ENCODE data around the gene CDH23.

Gene CDH23

GRCh38 chr10:71777213-71777985 is 380.7 kb downstream of the CDH23 start:
- DNase-seq (ENCODE audit: low read depth), result no peak

DNA sequence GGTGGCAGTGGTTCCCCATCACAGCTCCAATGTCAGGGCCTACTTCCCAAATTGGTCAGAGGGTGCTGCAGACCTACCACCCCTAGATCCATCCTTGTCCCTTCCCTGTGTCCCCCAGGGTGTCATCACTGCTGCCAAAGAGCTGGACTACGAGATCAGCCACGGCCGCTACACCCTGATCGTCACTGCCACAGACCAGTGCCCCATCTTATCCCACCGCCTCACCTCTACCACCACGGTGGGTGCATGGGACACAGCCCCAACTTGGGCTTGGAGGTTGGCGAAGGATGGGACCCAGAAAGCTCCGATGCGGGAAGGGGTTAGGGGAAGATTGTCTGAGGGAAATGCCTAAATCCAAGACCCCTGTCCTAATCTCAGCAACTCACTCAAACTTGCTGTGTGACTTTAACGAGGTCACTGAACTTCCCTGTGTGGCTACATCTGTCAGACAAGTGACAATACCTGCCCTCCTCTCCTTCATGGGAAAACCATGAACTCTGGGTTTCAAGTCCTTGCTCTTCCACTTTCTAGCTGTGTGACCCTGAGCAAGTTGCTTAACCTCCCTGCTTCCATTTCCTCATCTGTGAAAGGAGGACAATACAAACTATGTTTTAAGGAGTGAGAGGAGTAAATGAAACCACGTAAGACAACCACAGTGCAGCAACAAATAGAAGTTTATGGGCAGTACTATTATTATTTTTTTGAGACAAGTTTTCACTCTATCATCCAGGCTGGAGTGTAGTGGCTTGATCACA is 381.5 kb downstream of the CDH23 start:
- no peak for DNase-seq (ENCODE audit: low read depth)

DNA sequence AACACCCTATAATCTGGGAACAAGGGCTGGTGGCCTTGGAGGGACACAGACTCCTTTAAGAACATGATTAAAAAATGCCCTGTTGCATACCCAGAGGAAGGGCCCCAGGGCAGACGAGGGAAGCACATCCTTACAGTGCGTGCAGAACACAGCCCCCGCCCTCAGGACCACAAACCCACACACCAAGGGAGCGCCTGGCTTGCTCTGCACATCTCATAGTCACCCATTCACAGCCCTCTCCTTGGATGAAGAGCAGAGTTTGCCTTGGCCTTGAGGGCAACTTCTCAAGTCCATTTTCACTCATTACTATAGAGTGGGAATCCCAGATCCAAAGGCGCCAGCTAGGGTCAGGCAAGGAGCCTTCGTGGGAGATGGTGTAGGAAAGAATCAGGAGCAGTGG is 382.9 kb downstream of the CDH23 start:
- DNase-seq (ENCODE audit: low read depth), result no peak

GRCh38 chr10:71780156-71780555 is 383.4 kb downstream of the CDH23 start:
- no peak for DNase-seq (ENCODE audit: low read depth)

GRCh38 chr10:71780719-71781118 is 384.0 kb downstream of the CDH23 start:
- DNase-seq (ENCODE audit: low read depth), result no peak

DNA sequence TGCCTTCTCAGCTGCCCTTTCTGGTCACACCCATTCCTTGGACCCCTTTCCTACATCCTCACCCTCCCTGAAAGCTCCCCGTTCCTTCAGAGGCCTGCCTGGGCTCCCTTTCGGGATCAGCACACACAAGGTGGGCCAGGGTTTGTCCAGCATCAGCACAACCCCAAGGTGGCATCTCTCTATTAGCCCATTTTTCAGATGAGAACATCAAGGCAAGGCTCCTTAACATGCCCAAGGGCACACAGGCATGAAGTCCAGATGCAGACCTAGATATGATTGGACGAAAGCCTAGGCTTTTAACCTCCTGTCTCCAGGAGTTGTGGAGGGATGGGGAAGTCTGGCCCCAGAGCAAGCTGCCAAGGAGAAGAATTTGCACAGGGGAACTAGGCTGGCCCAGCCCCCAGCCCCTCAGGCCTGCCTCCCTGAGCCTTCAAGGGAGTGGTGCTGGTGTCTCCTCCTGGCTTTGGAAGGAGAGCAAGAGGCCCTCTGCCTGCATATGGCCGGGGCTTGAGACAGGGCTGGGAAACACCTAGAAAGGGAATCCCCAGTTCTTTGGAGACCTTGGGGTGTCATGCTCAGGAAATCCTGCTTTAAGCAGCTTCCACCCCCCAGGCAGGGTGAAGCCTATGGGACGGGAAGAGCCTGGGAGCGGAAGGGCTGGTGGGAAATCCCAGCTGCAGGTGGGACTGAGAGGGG is 385.6 kb downstream of the CDH23 start:
- no peak for DNase-seq (ENCODE audit: low read depth)

GRCh38 chr10:71782917-71783490 is 386.3 kb downstream of the CDH23 start:
- DNase-seq (ENCODE audit: low read depth), result no peak

- no peak for DNase-seq (ENCODE audit: low read depth)
These were observed 387.4 kb downstream of the CDH23 start for GRCh38 chr10:71783917-71784678.

- DNase-seq (ENCODE audit: low read depth), result no peak
These were observed 388.1 kb downstream of the CDH23 start for GRCh38 chr10:71784679-71785272.

- no peak for DNase-seq (ENCODE audit: low read depth)
These were observed 392.2 kb downstream of the CDH23 start for GRCh38 chr10:71788954-71789353.

- DNase-seq (ENCODE audit: low read depth), result no peak
These were observed 393.2 kb downstream of the CDH23 start for GRCh38 chr10:71789871-71790270.

GRCh38 chr10:71790749-71791440 is 394.2 kb downstream of the CDH23 start:
- no peak for DNase-seq (ENCODE audit: low read depth)

GRCh38 chr10:71795248-71795647 is 398.5 kb downstream of the CDH23 start:
- no peak for DNase-seq (ENCODE audit: low read depth)

GRCh38 chr10:71796749-71797405 is 400.2 kb downstream of the CDH23 start:
- DNase-seq (ENCODE audit: low read depth), result no peak

- no peak for DNase-seq (ENCODE audit: low read depth)
These were observed 401.0 kb downstream of the CDH23 start for GRCh38 chr10:71797533-71798307.

DNA sequence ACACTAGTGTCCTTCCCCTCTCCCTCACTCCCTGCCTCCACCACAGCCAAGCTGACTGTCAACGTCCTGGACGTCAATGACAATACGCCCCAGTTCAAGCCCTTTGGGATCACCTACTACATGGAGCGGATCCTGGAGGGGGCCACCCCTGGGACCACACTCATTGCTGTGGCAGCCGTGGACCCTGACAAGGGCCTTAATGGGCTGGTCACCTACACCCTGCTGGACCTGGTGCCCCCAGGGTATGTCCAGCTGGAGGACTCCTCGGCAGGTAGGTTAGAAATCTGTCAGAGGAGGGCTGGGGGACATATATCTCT is 401.5 kb downstream of the CDH23 start:
- DNase-seq (ENCODE audit: low read depth), result no peak

DNA sequence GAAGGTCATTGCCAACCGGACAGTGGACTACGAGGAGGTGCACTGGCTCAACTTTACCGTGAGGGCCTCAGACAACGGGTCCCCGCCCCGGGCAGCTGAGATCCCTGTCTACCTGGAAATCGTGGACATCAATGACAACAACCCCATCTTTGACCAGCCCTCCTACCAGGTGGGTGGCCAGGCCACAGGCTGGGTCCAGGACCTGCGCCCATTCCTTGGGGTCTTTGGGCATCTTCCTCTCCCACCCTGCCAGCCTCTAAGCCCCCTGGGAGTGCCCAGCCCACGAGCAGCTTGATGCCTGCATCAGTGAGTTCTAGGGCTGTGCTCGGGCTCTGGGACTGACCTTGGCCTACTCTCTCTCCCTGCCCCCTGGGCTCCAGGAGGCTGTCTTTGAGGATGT is 402.4 kb downstream of the CDH23 start:
- DNase-seq (ENCODE audit: low read depth), result no peak

DNA sequence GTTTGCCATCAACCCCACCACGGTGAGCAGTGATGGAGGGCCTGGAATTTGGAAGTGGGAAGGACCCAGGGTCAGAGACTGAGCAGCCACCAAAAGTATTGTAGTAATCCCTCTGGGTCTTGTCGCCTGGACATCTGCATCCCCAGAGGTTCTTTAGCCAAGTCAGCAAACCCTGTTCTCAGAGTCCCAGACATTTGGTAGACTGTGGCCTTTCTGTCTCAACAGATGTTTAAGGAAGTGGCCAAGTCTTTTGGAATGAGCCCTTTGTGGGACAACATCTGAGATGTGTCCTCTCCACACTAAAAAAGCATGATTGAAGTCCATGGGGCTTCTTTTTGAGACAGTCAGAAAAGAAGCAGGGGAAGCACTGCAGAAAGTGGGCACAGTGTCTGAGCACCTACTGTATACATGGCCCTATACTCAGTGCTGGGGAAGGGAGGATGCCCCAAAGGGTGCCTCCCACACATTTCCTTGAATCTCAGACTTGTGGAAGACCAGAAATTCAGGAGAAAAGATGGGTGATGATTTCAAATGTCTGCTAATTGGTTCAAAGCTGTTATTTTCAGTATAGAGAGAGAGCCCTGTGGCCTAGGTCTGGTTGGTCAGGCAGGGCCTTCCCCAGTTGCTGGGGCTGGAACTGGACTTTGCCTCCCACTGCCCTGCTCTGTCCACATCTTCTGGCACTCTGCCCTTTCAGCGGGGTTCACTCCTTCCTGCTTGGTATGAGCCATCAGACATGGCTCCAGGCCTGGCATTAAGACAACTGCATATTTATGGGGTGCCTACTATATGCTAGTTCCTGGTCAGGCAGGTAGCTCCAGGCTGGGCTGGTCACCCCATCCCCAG is 403.1 kb downstream of the CDH23 start:
- no peak for DNase-seq (ENCODE audit: low read depth)

GRCh38 chr10:71801361-71801760 is 404.6 kb downstream of the CDH23 start:
- no peak for DNase-seq (ENCODE audit: low read depth)

Data from GM04504 (cell line).